Right ventricle myocardium inferior (tissue), 1 donor: ENCODE data around the gene CCRL2. TPM values are rescaled to one million over a fixed set of nuclear protein-coding genes. Genes with fewer than 3 reads are reported as not detected.
"Not testable (repeated sequence)": the region's sequence is repeated elsewhere in the genome, so short reads cannot be mapped to it uniquely, and the experiment has no call there.

Experiments used
- ATAC-seq: fragments of 200-7000 bp; cut with Tn5 transposase; one replicate; pipeline ENCODE4 v1.9.1; 2020; ENCODE audit warnings: mild to moderate bottlenecking, moderate library complexity
- DNase-seq: peaks from one replicate; pipeline ENCODE4 v3.0.0; 2021; ENCODE audit errors: missing footprints
- intact Hi-C: fragments of 100-400 bp; cut with DNase I; formaldehyde crosslinking; loops from one replicate; pipeline ENCODE4 v1.11.0; 2022
- total RNA-seq: library from RNA; stranded (reverse); fragmentation: NEBNext Ultra II Directional; extraction: Animal tissue kit (Norgen Biotek cat#: 25700); gene quantifications from one replicate; pipeline ENCODE4 v1.2.1, GENCODE V29; 2021
- donor health status: DM: no; HTN: yes; CAD: no; lungs with severe emphysema.

Gene CCRL2
- total RNA-seq, 1 donor from 2014 or later = 1.2 TPM

GRCh38 chr3:46417841-46418611 is 11.0 kb downstream of the CCRL2 start:
- intact Hi-C loops = no loop called here
- ATAC-seq (no peak), DNase-seq (no peak)

GRCh38 chr3:46419816-46420215 is 12.8 kb downstream of the CCRL2 start:
- DNase-seq (no peak), ATAC-seq (no peak)
- intact Hi-C loops = no loop called here

- intact Hi-C loops = no loop called here
- DNase-seq = no peak
- ATAC-seq = no peak
Measured at GRCh38 chr3:46420931-46421330, 13.9 kb downstream of the CCRL2 start.

- ATAC-seq (no peak), DNase-seq (no peak)
- intact Hi-C loops = no loop called here
Measured at GRCh38 chr3:46422617-46423016, 15.6 kb downstream of the CCRL2 start.

GRCh38 chr3:46423588-46423987 is 16.5 kb downstream of the CCRL2 start:
- DNase-seq (no peak), ATAC-seq (no peak)
- intact Hi-C loops = no loop called here

- not testable (repeated sequence) for ATAC-seq, DNase-seq
- intact Hi-C loops = loop anchor here (5.0 kb wide), 1 partner anchor 149 kb away; no protein-coding TSS in a partner anchor
Measured at GRCh38 chr3:46426476-46426875, 19.4 kb downstream of the CCRL2 start.

- not testable (repeated sequence) for ATAC-seq, DNase-seq
- intact Hi-C loops = loop anchor here (5.0 kb wide), 1 partner anchor 150 kb away; no protein-coding TSS in a partner anchor
Measured at GRCh38 chr3:46427404-46427803, 20.3 kb downstream of the CCRL2 start.

GRCh38 chr3:46427916-46428833 is 21.1 kb downstream of the CCRL2 start:
- peak; percentile 98 for ATAC-seq

GRCh38 chr3:46429250-46429649 is 22.2 kb downstream of the CCRL2 start:
- no peak for ATAC-seq
- intact Hi-C loops = loop anchor here (5.0 kb wide), 1 partner anchor 152 kb away; no protein-coding TSS in a partner anchor
- DNase-seq = no peak

More at GRCh38 chr3:46427916-46428833, 21.1 kb downstream of the CCRL2 start:
- intact Hi-C loops = loop anchor here (5.0 kb wide), 1 partner anchor 151 kb away; no protein-coding TSS in a partner anchor
- no peak for DNase-seq

GRCh38 chr3:46429671-46430070 is 22.6 kb downstream of the CCRL2 start:
- intact Hi-C loops = loop anchor here (5.0 kb wide), 1 partner anchor 152 kb away; no protein-coding TSS in a partner anchor
- no peak for DNase-seq
- no peak for ATAC-seq

GRCh38 chr3:46430879-46431278 is 23.8 kb downstream of the CCRL2 start:
- intact Hi-C loops, ATAC-seq, DNase-seq: not testable (repeated sequence)

GRCh38 chr3:46431905-46432304 is 24.8 kb downstream of the CCRL2 start:
- intact Hi-C loops, DNase-seq, ATAC-seq: not testable (repeated sequence)

- ATAC-seq, intact Hi-C loops, DNase-seq: not testable (repeated sequence)
Measured at GRCh38 chr3:46433118-46433517, 26.1 kb downstream of the CCRL2 start.

- intact Hi-C loops = no loop called here
- no peak for ATAC-seq
- no peak for DNase-seq
Measured at GRCh38 chr3:46433841-46434240, 26.8 kb downstream of the CCRL2 start.

- DNase-seq (no peak), ATAC-seq (no peak)
- intact Hi-C loops = no loop called here
Measured at GRCh38 chr3:46435081-46435726, 28.1 kb downstream of the CCRL2 start.

- intact Hi-C loops = no loop called here
- ATAC-seq (no peak), DNase-seq (no peak)
Measured at GRCh38 chr3:46438831-46439230, 31.8 kb downstream of the CCRL2 start.

GRCh38 chr3:46440531-46441294 is 33.7 kb downstream of the CCRL2 start:
- DNase-seq = no peak
- no peak for ATAC-seq
- intact Hi-C loops = loop anchor here (5.0 kb wide), 1 partner anchor 163 kb away; no protein-coding TSS in a partner anchor
